Inferior parietal cortex (tissue), 1 donor: Measurements from ENCODE around the gene RPGR.

Source experiments
- DNase-seq: peaks from one replicate; pipeline ENCODE4 v3.0.0-alpha.2; 2016; ENCODE audit errors: extremely low spot score

RPGR gene

DNA sequence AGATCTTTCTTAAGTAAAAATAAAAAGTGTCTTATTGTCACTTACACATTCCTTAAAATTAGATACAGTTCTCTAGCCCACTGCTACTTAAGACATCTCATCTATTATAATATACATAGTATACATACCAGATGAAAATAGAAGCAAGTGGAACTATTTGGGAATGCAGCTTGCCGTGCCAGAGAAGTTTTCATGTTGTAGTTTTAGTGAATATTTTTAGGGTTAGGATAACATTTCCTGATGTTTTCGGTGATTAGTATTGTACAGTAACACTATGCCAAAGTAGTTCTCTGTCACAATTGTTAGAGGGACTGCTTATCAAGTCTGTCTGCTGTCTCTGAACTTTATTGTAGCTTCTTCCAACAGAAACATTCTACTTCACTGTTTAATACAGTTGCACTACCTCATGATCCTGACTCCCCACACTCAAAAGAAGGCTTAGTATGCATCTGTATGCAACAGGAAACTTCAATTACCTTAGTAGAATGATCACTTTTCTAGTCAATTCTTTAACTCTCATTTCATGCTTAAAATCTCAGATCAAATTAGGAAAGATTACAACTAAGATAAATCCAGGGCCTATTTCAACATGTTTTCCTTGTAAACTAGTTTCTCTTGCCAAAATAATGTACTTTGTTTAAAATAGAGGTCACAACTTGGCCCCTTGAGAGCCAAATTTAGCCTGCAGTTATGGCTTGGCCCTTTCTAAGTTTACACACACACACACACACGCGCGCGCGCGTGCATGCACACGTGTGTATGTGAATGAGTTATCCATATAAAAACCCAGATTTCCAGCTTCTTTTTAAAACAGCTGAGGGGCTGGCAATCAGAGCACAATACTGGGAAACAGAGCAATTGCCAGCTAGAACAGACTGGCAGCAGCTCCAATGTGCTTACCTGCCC, 64.3 kb downstream of the RPGR start:
- no peak for DNase-seq

DNA sequence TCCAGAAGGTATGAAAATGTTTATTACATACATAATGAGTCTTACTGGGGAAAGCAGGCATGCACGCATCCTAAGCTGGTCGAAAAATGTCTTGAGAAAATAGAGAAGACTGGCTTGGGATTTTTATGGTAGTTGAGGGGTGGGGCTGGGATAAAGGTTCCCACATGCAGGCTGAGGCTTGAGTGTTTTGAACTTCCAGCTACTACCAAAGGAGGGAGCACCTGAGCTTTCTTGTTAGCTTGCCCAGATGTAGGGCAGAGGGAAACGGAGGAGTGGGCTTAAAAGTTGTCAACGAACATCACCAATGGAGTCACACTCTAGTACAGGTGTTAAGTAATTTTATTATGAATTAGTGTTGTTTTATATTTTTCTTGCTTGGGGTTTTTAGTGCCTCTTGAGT, 67.1 kb downstream of the RPGR start:
- DNase-seq: no peak

DNA sequence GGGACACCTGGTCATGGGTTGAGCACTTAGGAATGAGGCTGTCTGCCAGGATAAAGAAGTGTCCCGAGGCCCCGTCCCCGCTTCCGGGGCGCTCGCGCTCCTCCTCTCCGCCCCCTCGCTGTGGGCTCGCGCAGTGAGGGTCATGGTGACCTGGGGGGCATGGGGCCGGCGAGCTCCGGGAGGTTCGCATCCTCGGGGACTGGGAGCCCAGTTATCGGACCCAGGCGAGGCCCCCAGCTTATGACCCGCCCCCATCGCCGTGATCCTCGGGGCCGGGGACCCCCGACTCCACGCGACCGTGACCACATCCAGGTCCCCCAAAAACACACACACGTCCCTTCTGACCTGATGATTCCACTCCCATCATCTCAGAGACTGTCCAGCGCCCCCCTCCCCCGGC, 71.3 kb downstream of the RPGR start:
- no peak for DNase-seq

DNA sequence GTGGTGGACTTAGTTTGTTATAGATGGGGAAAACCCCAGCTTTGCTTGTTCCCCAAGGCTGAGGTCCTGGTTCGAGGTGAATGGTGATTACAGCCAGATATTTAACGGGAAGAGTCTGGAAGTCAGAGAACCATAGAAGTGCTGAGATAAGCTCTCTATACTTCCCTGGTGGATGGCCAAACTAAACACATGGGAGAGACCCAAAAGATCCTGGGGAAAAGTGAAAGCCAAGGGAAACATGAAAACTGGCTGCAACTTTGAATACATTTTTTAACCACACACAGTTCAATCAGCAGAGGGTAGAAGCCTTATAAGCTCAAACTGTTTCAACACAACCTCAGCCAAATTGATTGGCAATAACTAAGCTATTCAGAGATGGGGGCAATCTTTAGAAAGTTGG, 77.3 kb downstream of the RPGR start:
- DNase-seq: no peak

DNA sequence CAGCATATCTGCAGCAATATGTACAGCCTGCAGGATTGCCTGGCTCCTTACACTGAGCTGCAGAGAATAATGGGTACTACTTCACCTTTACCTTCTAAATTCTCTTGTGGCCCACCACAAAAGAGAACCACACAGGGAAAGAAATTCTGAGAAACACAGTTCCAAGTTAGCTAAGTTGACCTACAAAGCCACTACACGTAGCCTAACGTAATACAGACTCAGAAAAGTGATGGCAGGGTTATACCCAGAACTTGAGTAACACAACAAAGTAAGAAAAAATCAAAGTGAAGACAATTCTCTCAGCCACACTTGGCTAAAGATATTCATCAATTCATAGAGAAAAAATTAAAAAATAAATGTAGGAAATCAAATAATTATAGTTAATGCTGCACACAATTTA, 80.3 kb downstream of the RPGR start:
- no peak for DNase-seq

DNA sequence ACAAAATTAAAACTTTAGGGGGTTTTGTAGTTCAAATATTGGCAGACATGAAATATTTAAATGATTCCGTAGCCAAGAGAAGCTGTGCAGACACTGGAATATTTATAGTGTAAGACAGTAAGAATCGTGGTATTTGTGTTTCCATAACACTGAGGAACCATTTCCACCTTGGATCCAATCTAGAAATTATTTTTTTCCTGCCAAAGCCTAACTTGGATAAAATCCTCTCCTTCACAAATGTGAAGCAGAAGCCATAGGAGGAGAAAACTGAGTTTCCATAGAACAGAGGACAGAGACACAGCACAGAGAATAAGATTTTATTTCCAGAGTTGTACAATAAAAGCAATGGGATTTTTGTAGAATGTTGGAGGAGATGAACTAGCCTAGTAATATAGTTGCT, 86.8 kb downstream of the RPGR start:
- DNase-seq: no peak

DNA sequence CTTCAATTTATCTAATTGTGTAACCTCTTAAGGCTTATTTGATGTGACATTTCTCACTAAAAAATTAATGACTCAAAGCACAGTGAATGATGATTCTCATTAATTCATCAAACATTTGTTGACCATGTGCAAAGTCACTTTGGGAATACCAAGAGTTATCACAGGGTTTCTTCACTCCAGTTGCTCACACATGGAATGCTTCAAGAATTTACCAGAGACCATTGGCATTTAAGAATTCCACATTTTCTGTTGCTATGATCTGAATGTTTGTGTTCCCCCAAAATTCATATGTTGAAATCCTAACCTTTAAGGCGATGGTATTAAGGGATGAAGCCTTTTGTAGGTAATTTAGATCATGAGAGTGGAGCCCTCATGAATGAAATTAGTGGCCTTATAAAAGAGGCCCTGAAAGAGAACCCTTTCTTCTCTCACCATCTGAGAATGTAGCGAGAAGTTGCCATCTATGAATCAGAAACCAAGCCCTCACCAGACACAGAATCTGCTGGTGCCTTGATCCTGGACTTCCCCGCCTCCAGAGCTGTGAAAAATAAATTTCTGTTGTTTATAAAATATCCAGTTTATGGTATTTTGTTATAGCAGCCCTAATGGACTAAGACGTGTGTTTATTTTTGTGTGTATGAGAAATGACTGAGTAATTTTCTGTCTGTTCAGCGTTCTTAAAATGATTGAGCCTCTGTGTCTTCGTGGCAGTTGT, 90.3 kb downstream of the RPGR start:
- no peak for DNase-seq

DNA sequence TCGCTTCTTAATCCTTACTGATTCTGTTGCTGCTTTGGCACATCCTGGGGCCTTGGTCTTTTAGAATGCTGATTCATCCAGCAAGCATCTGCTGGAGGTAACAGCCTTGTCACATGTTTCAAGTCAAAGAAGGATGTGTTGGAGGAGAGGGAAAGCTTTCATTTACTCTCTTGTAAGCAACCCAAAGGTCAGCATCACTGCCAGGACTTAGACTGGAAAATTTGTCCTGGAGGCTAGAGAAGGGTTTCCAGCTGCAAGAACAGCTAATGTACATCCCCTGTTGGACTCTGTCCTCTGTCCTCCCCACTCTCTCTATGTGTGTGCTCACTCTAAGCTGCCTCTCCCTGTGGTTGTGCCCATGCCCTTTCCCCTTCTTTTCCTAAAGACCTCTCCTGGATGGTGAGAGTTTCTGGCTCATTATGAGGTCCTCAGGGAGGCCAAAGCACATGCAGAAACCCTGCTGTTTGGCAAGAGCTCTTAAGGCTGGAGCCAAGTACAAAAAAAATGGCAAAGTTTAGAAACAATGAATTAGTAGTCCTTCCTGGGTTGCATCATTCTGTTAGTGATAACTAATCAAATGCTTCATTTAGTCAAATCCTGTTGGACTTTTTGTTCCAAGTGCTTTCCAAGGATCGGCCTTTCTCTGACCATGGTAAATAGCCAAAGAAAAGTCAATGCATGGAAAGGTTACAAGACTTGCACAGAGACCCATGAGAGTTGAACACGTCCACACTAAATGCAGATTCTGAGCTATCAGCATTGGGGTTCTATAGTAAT, 93.2 kb downstream of the RPGR start:
- DNase-seq: no peak

DNA sequence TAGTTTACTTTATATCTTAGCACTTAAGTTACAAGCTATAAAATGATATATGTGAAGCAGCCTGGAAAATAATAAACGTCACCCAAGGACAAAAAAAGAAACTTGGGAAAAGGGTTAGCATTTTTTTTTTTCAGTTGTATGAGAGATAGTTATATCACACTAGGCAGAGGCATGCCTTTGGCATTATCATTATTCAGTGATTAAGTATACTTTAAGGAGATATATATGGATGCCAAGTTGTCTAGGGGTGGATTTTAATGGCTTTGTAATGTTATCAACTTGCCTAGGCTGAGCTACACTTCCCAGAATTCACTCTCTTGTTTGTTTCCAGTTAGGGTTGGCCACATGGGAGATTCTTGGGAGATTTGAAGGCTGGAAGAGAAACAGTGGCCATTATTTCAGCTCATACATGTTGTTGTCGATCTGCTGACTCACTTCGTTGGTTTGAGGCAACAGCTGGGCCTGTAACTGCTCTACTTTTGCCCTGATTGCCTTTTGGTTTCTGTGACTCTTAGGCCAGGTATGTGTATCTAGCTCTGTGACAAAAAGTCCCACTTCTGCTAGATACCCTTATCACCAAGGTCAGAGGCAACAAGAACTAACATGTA, 95.1 kb downstream of the RPGR start:
- no peak for DNase-seq

DNA sequence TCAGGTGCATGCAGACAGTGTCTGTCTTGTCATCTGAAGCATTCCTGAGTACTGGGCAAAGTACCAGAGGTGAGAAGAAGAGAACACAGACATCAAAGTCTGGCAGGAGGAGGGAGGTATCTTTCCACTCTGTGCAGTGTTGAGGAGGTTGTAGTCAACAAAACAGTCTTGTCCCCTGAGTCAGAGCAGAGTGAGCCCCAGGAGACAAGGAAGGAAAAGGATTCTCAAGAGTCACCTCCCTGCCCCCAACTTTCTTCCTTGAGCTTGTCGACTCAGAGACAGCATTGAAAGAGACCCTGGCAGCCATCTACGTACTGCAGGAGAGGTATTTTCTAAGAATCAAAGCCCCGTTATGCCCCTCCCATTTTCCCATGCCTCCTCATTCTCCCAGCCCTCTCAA, 102.2 kb downstream of the RPGR start:
- DNase-seq: no peak

DNA sequence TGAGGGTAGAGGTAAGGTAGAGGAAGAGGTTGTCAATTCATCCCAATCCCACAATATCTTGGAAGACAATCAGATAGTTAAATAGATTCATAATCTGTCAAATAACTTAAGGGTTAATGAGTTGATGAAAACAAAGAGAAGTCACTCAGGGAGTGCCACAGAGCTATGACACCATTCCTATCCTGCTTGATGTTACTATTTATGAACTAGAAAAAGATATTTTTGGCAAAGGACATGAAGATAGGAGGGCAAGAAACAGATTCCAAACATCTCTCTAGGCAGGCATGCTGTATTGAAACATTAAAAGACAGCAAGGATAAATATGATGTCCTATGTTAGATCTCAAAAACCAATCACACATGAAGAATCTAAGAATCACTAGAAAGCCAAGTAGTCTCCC, 103.1 kb downstream of the RPGR start:
- no peak for DNase-seq

DNA sequence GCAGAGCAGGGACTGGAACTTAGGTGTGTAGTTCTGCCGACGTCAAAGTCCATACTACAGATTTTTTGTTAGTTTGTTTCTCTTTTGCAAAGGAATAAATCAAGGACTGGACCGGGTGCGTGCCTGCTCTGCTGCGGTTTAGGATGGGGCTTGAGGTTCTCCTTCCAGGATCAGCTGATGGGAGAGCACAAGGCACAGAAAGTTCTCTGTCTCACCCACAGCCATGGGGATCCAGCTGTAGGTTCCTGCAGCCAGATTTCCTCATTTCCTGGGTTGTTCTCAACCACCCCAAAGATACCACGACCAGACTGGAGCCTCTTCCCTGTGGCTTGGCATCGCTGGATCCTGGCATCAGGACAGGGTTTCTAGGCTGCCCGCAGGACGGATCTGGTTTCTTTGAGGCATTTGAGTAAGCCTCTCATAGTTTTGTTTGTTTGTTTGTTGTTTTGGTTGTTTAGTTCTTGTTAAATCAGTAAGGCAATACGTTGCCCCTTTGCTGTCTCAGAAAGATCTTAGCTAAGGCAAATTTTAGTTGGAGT, 105.8 kb downstream of the RPGR start:
- no peak for DNase-seq

DNA sequence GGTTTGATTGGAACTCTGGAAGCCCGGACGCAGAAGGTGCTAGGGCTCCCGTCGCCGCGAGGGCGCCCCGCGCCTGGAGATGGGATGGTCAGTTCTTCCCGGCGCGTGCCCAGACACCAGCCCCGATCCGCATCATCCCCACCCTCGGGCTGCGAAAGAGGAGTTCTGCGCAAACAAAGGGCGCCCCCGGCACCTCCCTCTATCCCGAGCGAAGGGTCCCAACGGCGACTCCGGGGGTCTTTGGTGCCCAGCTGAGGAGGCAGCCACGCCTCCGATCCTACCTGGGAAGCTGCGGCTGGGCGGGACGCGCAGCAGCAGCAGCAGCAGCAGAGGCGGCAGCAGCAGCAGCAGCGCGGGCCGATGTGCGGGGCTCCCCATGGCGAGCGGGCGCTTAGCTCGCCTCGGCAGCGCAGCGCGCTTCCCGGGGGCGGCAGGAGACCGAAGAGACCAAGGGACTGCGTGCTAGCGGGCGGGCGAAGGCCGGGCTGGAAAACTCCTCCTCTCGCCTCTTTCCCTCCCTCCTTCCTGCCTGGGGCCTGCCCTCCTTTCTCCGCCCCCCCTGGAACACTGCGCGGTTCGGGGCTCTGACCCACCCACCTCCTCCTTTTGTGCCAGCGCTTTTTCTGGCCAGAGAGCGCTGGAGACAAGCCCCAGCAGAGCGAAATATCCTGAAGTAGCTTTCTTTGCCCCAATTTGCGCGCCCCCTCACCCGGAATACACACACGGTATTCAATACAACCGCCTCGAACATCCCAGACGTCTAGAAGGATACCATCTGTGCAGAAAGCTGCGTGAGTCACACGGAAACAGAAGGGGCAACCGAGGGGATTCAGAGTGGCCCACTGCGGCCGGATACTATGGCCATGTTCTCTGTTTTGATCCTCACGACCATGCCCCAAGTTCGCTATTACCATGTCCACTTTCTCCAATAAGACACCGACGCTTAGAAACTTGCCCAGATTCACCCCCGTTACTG, 106.6 kb downstream of the RPGR start, which contains the start of gene SRPX:
Gene SRPX, minus strand, starts transcription at position 457 of the 976 bp plus-strand sequence. Its CDS starts 79 bp downstream, at position 378.
- no peak for DNase-seq

DNA sequence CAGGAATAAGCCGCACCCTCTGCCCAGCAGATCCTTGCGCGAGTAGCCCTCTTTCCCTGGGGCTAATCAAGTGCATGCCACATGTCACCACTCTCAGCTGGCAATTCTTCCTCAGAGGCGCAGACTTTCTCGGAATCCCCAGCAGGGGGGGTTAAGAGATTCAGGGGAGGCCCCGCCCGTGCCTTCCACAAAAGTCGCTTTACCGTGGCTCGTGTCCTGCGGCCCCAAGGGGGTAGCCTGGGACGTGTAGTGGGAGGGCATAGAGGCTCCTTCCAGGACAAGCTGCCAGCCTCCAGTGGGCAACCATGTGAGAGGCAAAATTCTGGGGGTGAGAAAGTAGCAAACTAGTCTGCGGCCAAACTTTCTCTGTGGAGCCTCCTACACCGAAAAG, 107.3 kb downstream of the RPGR start:
- no peak for DNase-seq
